Kidney (tissue), 14 donors: ENCODE results near the gene MADD. TPM values are rescaled to one million over a fixed set of nuclear protein-coding genes. Genes with fewer than 3 reads are reported as not detected.
"Not testable (repeated sequence)": the region's sequence is repeated elsewhere in the genome, so short reads cannot be mapped to it uniquely, and the experiment has no call there.

ENCODE experiments used
- DNase-seq, 5 donors: peaks; one replicate each; pipeline ENCODE4 v3.0.0-alpha.2; 2013 to 2020
- FAIRE-seq: peaks from 2 replicates; lab custom pipeline; 2012; peaks lifted over from hg19 to GRCh38; lab: Jason Lieb, UNC
- H3K27ac ChIP-seq, 2 donors: one replicate each; pipeline ENCODE4 v1.7.0; 2013; ENCODE audit warnings: low read depth in 2 of 2, low read length in 2 of 2, inconsistent platforms in 1 of 2
- H3K27me3 ChIP-seq: one replicate; pipeline ENCODE4 v1.7.1; 2013; ENCODE audit warnings: low read length, inconsistent platforms; ENCODE audit not compliant: control insufficient read depth, insufficient read depth
- H3K36me3 ChIP-seq, 3 donors: one replicate each; pipeline versions ENCODE4 v1.7.0 to v1.7.1; 2013; ENCODE audit warnings: low read length in 3 of 3, control low read depth in 1 of 3, inconsistent platforms in 1 of 3; ENCODE audit not compliant: insufficient read depth in 3 of 3, control insufficient read depth in 2 of 3
- H3K4me1 ChIP-seq, 3 donors: one replicate each; pipeline versions ENCODE4 v1.7.0 to v1.7.1; 2013; ENCODE audit warnings: low read length in 3 of 3, inconsistent platforms in 1 of 3, low read depth in 1 of 3; ENCODE audit not compliant: control insufficient read depth in 2 of 3, insufficient read depth in 2 of 3
- H3K4me3 ChIP-seq, 3 donors: one replicate each; pipeline versions ENCODE4 v1.7.0 to v1.8.1; 2013; ENCODE audit warnings: low read length in 3 of 3, control low read depth in 1 of 3, inconsistent platforms in 1 of 3
- H3K9ac ChIP-seq, 3 donors: one replicate each; pipeline versions ENCODE4 v1.7.0 to v1.7.1; 2013; ENCODE audit warnings: low read length in 3 of 3, control low read depth in 1 of 3, inconsistent platforms in 1 of 3
- H3K9me3 ChIP-seq, 3 donors: one replicate each; pipeline versions ENCODE4 v1.7.0 to v1.7.1; 2013; ENCODE audit warnings: low read length in 3 of 3, control low read depth in 1 of 3, inconsistent platforms in 1 of 3; ENCODE audit not compliant: control insufficient read depth in 2 of 3, insufficient read depth in 1 of 3
- CTCF ChIP-seq: IDR thresholded peaks from 3 replicates; pipeline ENCODE4 v1.5.1; 2012; ENCODE audit warnings: mild to moderate bottlenecking, moderate library complexity, borderline replicate concordance; ENCODE audit not compliant: insufficient read depth; ENCODE audit errors: extremely low read depth
- intact Hi-C: fragments of 100-400 bp; cut with DNase I; formaldehyde crosslinking; loops from one replicate; pipeline ENCODE4 v1.11.1; 2022
- polyA plus RNA-seq: library from polyadenylated mRNA; stranded (reverse); fragments of 350-450 nt; fragmentation: Illumina TruSeq; extraction: RNeasy Lipid Tissue Mini Kit (QIAGEN cat#74804); gene quantifications from one replicate; pipeline ENCODE4 v1.2.3, GENCODE V29; 2014; ENCODE audit warnings: low read depth, low replicate concordance; ENCODE audit not compliant: insufficient read depth
- total RNA-seq: library from RNA; stranded (reverse); fragmentation: NEBNext Ultra II Directional; extraction: Animal tissue kit (Norgen Biotek cat#: 25700); gene quantifications from one replicate; pipeline ENCODE4 v1.2.1, GENCODE V29; 2021
- donor health status: control.
- donor health status: control.
- donor health status: control.
- donor health status: control.
- donor health status: control.
- donor health status: DM: yes; HTN: yes; CAD: no.
- donor health status: Normal renal cell carcinoma (clear cell type).

The MADD gene
- total and polyA plus RNA-seq, 2 donors from 2014 or later, result 19.0 to 39.2 TPM

GRCh38 chr11:47332791-47333525 lies 63.0 kb downstream of the MADD start:
- intact Hi-C loops, result no loop called here
- Histone ChIP-seq H3K27ac (no peak overlapping the region), H3K4me3 (no peak overlapping the region), H3K9ac (no peak overlapping the region), H3K9me3 (no peaks in the 10 kb centered on the region), H3K36me3 (peaks cover 0 to 17% (median 9%) of the 10 kb centered on the region in 3 donors), H3K4me1 (no peaks in the 10 kb centered on the region), H3K27me3 (no peaks in the 10 kb centered on the region)
- peak in 2 of 5 donors; percentile 32 to 57 for DNase-seq
- no peak for TF ChIP-seq CTCF
- FAIRE-seq, result no peak

- Histone ChIP-seq H3K27me3 (no peaks in the 10 kb centered on the region), H3K27ac (no peak overlapping the region), H3K36me3 (peaks cover 0 to 12% (median 6%) of the 10 kb centered on the region in 3 donors), H3K4me1 (no peaks in the 10 kb centered on the region), H3K9me3 (no peaks in the 10 kb centered on the region), H3K4me3 (no peak overlapping the region), H3K9ac (no peak overlapping the region)
- peak in 1 of 5 donors; percentile 66 for DNase-seq
- no peak for TF ChIP-seq CTCF
- FAIRE-seq, result no peak
- intact Hi-C loops, result no loop called here
Observed at GRCh38 chr11:47333526-47333845, 63.6 kb downstream of the MADD start.

- H3K4me1 ChIP-seq, result no peaks in the 10 kb centered on the region
- no peaks in the 10 kb centered on the region for H3K9me3 ChIP-seq
- intact Hi-C loops, result no loop called here
- DNase-seq (no peak), FAIRE-seq (no peak)
- no peak overlapping the region for H3K4me3 ChIP-seq
- TF ChIP-seq CTCF, result no peak
- H3K27ac ChIP-seq, result no peak overlapping the region
- H3K27me3 ChIP-seq, result no peaks in the 10 kb centered on the region
- H3K36me3 ChIP-seq, result peaks cover 0 to 8% (median 2%) of the 10 kb centered on the region in 3 donors
- no peak overlapping the region for H3K9ac ChIP-seq
Observed at GRCh38 chr11:47333886-47334443, 64.0 kb downstream of the MADD start.

- H3K36me3 ChIP-seq, FAIRE-seq, intact Hi-C loops, H3K9ac ChIP-seq, H3K4me1 ChIP-seq, H3K27ac ChIP-seq, H3K4me3 ChIP-seq, H3K27me3 ChIP-seq, H3K9me3 ChIP-seq: not testable (repeated sequence)
- peak in 2 of 5 donors; percentile 24 to 59 for DNase-seq
Observed at GRCh38 chr11:47334699-47335411, 64.9 kb downstream of the MADD start.
